HepG2 (cell line): ENCODE results near the gene MVK. TPM values are rescaled to one million over a fixed set of nuclear protein-coding genes. Genes with fewer than 3 reads are reported as not detected.
A peak's percentile ranks its signal among the peaks of the same experiment; 100 is the strongest.

Source experiments
- CEBPG ChIP-seq: IDR thresholded peaks from 2 replicates; pipeline ENCODE4 v1.6.1; 2016
- EP300 ChIP-seq, 3 experiments: sonication (generic) in 1 of 3; formaldehyde crosslinking in 1 of 3; IDR thresholded peaks; 2 replicates each; pipeline versions ENCODE4 v1.5.1 to v1.6.1; 2011 to 2020; ENCODE audit warnings: low read depth in 2 of 3, low read length in 2 of 3, borderline replicate concordance in 1 of 3, improper control_type of control experiment in 1 of 3, mild to moderate bottlenecking in 1 of 3, missing genetic modification reagents in 1 of 3, moderate library complexity in 1 of 3
- MAF1 ChIP-seq: sonication (generic); formaldehyde crosslinking; IDR thresholded peaks from 2 replicates; pipeline ENCODE4 v1.5.0; 2020; ENCODE audit warnings: missing genetic modification reagents, borderline replicate concordance
- MAX ChIP-seq: IDR thresholded peaks from 2 replicates; pipeline ENCODE4 v1.6.1; 2012; ENCODE audit warnings: inconsistent platforms
- MED1 ChIP-seq: sonication (generic); formaldehyde crosslinking; IDR thresholded peaks from 2 replicates; pipeline ENCODE4 v1.4.0; 2020; ENCODE audit warnings: missing genetic modification reagents
- MLXIP ChIP-seq: sonication (generic); formaldehyde crosslinking; IDR thresholded peaks from 2 replicates; pipeline ENCODE4 v1.9.0; 2021; ENCODE audit warnings: missing genetic modification reagents, borderline replicate concordance
- MYPOP ChIP-seq: sonication (generic); formaldehyde crosslinking; IDR thresholded peaks from 2 replicates; pipeline ENCODE4 v1.8.1; 2023; ENCODE audit warnings: mild to moderate bottlenecking, moderate library complexity, missing genetic modification reagents
- NFKB2 ChIP-seq: sonication (generic); formaldehyde crosslinking; IDR thresholded peaks from 2 replicates; pipeline ENCODE4 v1.4.0; 2020; ENCODE audit warnings: missing genetic modification reagents, borderline replicate concordance
- ZBTB1 ChIP-seq: sonication (generic); formaldehyde crosslinking; IDR thresholded peaks from 2 replicates; pipeline ENCODE4 v1.4.0; 2020; ENCODE audit warnings: missing genetic modification reagents, borderline replicate concordance
- ZFP36L1 ChIP-seq: sonication (generic); formaldehyde crosslinking; IDR thresholded peaks from 2 replicates; pipeline ENCODE4 v1.8.0; 2022; ENCODE audit warnings: mild to moderate bottlenecking, missing genetic modification reagents, moderate library complexity
- ZNF121 ChIP-seq: sonication (generic); formaldehyde crosslinking; IDR thresholded peaks from 2 replicates; pipeline ENCODE4 v1.5.0; 2020; ENCODE audit warnings: mild to moderate bottlenecking, missing genetic modification reagents
- ZNF329 ChIP-seq: sonication (generic); formaldehyde crosslinking; IDR thresholded peaks from 2 replicates; pipeline ENCODE4 v1.9.0; 2021; ENCODE audit warnings: low read depth, mild to moderate bottlenecking, missing genetic modification reagents
- ZNF335 ChIP-seq: sonication (generic); formaldehyde crosslinking; IDR thresholded peaks from 2 replicates; pipeline ENCODE4 v1.4.0; 2020; ENCODE audit warnings: missing genetic modification reagents
- ZNF350 ChIP-seq: sonication (generic); formaldehyde crosslinking; IDR thresholded peaks from 2 replicates; pipeline ENCODE4 v1.4.0; 2020; ENCODE audit warnings: mild to moderate bottlenecking, low read depth, missing genetic modification reagents, borderline replicate concordance
- ZNF549 ChIP-seq: sonication (generic); formaldehyde crosslinking; IDR thresholded peaks from 2 replicates; pipeline ENCODE4 v1.5.0; 2020; ENCODE audit warnings: missing genetic modification reagents
- ZNF607 ChIP-seq: sonication (generic); formaldehyde crosslinking; IDR thresholded peaks from 2 replicates; pipeline ENCODE4 v1.5.1; 2020; ENCODE audit warnings: missing genetic modification reagents, mild to moderate bottlenecking, borderline replicate concordance
- ZNF646 ChIP-seq: sonication (generic); formaldehyde crosslinking; IDR thresholded peaks from 2 replicates; pipeline ENCODE4 v1.9.0; 2021; ENCODE audit warnings: mild to moderate bottlenecking, missing genetic modification reagents
- ZNF724P ChIP-seq: sonication (generic); formaldehyde crosslinking; IDR thresholded peaks from 2 replicates; pipeline ENCODE4 v1.8.0; 2022; ENCODE audit warnings: missing genetic modification reagents, borderline replicate concordance
- ZSCAN25 ChIP-seq: sonication (generic); formaldehyde crosslinking; IDR thresholded peaks from 2 replicates; pipeline ENCODE4 v1.8.0; 2022; ENCODE audit warnings: mild to moderate bottlenecking, missing genetic modification reagents
- polyA plus RNA-seq, 8 experiments: library from polyadenylated mRNA; depleted of rRNA in 3 of 8; stranded (reverse) in 7 of 8; unstranded in 1 of 8; fragments of >200 nt; fragmentation: Illumina TruSeq in 4 of 8; extraction: Trizol in 4 of 8; gene quantifications; 2 replicates each; pipeline versions ENCODE4 v1.2.1 to v1.2.3, GENCODE V29; 2011 to 2016; ENCODE audit warnings: low read depth in 4 of 8, missing spikeins in 1 of 8, mixed read lengths in 1 of 8; ENCODE audit not compliant: insufficient read depth in 1 of 8
- total RNA-seq, 5 experiments: library from RNA; depleted of rRNA; stranded (reverse); fragments of >200 nt; fragmentation: Illumina TruSeq; extraction: Trizol; gene quantifications; 2 replicates each; pipeline ENCODE4 v1.2.3, GENCODE V29; 2016; ENCODE audit warnings: low read depth in 1 of 5

MVK gene
- total and polyA plus RNA-seq, 2 of the 13 experiments (the other 11 are each of a cell fraction or from before 2014, with no cell fraction given): 11.6 to 66.9 TPM

GRCh38 chr12:109597795-109598427, 24.3 kb downstream of the MVK start (continued):
- TF ChIP-seq MAF1 (CRISPR knock-in tag): no peak
- no peak for TF ChIP-seq ZNF549 (CRISPR knock-in tag)
- TF ChIP-seq ZSCAN25 (CRISPR knock-in tag): peak; percentile 17
- peak; percentile 56; the same call in 1 of the 2 replicates for TF ChIP-seq MED1 (CRISPR knock-in tag)
- TF ChIP-seq ZNF724P (CRISPR knock-in tag): no peak
- peak; percentile 29; the same call in 1 of the 2 replicates for TF ChIP-seq ZNF335 (CRISPR knock-in tag)
- no peak for TF ChIP-seq ZNF646 (CRISPR knock-in tag)
- 0 out of 2 replicates have a peak, but pooled peaks have one; percentile 25 for TF ChIP-seq ZNF121
- TF ChIP-seq ZBTB1 (CRISPR knock-in tag): no peak
- TF ChIP-seq CEBPG (CRISPR knock-in tag): peak; percentile 8; the same call in 1 of the 2 replicates
- peak; percentile 73; the same call in 1 of the 2 replicates for TF ChIP-seq ZNF350 (CRISPR knock-in tag)
- TF ChIP-seq MYPOP (CRISPR knock-in tag): 0 out of 2 replicates have a peak, but pooled peaks have one; percentile 28
- TF ChIP-seq ZFP36L1 (CRISPR knock-in tag): no peak
- TF ChIP-seq MAX: peak; percentile 72
- TF ChIP-seq EP300 (IDR thresholded peaks at IDR 0.05; ENCODE audit: low read depth in 2 of 2, low read length in 2 of 2): no peak
- no peak for TF ChIP-seq EP300 (CRISPR knock-in tag; IDR thresholded peaks at IDR 0.05; ENCODE audit: borderline replicate concordance)
- TF ChIP-seq MLXIP (CRISPR knock-in tag): no peak
- TF ChIP-seq ZNF329 (CRISPR knock-in tag): no peak
- TF ChIP-seq ZNF607: no peak
- no peak; the same call in 1 of the 2 replicates for TF ChIP-seq NFKB2 (CRISPR knock-in tag)
